Nephron progenitor cell (in vitro differentiated cells): ENCODE measurements around the gene EFNA5.
A peak's percentile ranks its signal among the peaks of the same experiment; 100 is the strongest.

ENCODE experiments used
- DNase-seq: peaks from one replicate; pipeline ENCODE4 v3.0.0; 2021
- H3K27ac Mint-ChIP-seq: 2 replicates; pipeline ENCODE4 v1.8.0; 2021; ENCODE audit warnings: mild to moderate bottlenecking, moderate library complexity, mixed read lengths
- H3K27me3 Mint-ChIP-seq: 2 replicates; pipeline ENCODE4 v1.8.0; 2021; ENCODE audit warnings: mild to moderate bottlenecking, low read depth, mixed read lengths; ENCODE audit not compliant: poor library complexity
- H3K36me3 Mint-ChIP-seq: 2 replicates; pipeline ENCODE4 v1.8.0; 2021; ENCODE audit warnings: low read depth, mixed read lengths
- H3K4me1 Mint-ChIP-seq: 2 replicates; pipeline ENCODE4 v1.8.0; 2021; ENCODE audit warnings: mixed read lengths
- H3K4me3 Mint-ChIP-seq: 2 replicates; pipeline ENCODE4 v1.8.0; 2021; ENCODE audit warnings: mild to moderate bottlenecking, moderate library complexity, mixed read lengths
- H3K9me3 Mint-ChIP-seq: 2 replicates; pipeline ENCODE4 v1.8.0; 2021; ENCODE audit warnings: mild to moderate bottlenecking, moderate library complexity, mixed read lengths
- TF ChIP-seq, protein P1 (sequence below): fragments of 200-600 bp; sonication (generic); IDR thresholded peaks from 2 replicates; pipeline ENCODE4 v1.5.0; 2021; ENCODE audit warnings: antibody characterized with exemption

The EFNA5 gene

DNA sequence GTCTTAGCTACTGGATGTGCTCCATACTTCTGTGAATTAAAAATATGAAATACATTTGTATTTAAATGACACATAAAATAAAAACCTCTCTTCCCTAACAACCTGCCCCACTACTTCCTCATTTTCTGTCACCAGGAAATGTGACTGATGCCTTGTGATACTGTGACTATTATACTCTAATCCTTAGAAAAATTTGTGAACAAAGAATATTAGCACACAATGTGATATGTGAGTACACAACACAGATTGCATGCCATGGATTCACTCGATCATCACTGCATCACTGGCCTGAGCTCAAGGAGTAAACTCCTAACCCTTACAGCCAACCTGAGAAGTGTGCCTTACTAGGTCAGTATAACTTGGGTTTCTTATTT is 281.0 kb downstream of the EFNA5 start:
- Mint-ChIP-seq H3K27me3 (no peaks in the 10 kb centered on the region), H3K4me1 (peaks cover 57% of the 10 kb centered on the region), H3K27ac (no peak overlapping the region), H3K4me3 (no peak overlapping the region), H3K9me3 (no peaks in the 10 kb centered on the region), H3K36me3 (peaks cover 18% of the 10 kb centered on the region)
- TF ChIP-seq, protein P1, sequence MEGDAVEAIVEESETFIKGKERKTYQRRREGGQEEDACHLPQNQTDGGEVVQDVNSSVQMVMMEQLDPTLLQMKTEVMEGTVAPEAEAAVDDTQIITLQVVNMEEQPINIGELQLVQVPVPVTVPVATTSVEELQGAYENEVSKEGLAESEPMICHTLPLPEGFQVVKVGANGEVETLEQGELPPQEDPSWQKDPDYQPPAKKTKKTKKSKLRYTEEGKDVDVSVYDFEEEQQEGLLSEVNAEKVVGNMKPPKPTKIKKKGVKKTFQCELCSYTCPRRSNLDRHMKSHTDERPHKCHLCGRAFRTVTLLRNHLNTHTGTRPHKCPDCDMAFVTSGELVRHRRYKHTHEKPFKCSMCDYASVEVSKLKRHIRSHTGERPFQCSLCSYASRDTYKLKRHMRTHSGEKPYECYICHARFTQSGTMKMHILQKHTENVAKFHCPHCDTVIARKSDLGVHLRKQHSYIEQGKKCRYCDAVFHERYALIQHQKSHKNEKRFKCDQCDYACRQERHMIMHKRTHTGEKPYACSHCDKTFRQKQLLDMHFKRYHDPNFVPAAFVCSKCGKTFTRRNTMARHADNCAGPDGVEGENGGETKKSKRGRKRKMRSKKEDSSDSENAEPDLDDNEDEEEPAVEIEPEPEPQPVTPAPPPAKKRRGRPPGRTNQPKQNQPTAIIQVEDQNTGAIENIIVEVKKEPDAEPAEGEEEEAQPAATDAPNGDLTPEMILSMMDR, result no peak
- no peak for DNase-seq

DNA sequence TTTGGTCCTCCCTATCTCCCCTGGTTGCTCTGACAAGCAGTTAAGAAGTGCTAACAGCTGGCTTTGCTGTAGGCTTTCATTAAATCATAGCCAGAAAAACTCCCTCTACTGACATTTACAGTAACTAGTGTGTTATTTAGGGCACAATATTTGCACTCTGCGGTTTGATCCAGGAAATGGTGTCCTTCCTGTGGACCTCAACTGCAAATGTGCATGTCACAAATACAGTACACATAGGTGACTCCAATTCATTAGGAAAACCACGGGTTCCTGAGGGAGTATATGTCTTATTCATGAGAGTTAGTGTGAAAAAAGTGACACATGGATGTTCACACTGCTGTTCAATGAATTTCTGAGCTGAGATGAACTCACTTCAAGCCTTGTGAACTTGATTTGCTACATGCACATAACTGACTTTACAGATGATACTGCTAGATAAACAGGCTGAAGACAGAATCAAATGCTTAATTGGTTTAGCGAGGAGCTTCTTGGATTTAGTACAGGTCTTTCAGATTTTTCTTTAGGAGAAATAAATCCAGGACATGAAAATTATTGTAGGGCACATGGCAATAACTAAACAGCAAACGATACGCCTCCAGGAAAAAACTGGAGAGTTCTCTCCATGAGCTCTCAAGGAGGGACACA is 281.5 kb downstream of the EFNA5 start:
- TF ChIP-seq, protein P1, result no peak
- Mint-ChIP-seq H3K27me3 (peaks cover 3% of the 10 kb centered on the region), H3K9me3 (no peaks in the 10 kb centered on the region), H3K4me3 (no peak overlapping the region), H3K27ac (no peak overlapping the region), H3K4me1 (peaks cover 53% of the 10 kb centered on the region), H3K36me3 (peaks cover 18% of the 10 kb centered on the region)
- DNase-seq, result no peak

DNA sequence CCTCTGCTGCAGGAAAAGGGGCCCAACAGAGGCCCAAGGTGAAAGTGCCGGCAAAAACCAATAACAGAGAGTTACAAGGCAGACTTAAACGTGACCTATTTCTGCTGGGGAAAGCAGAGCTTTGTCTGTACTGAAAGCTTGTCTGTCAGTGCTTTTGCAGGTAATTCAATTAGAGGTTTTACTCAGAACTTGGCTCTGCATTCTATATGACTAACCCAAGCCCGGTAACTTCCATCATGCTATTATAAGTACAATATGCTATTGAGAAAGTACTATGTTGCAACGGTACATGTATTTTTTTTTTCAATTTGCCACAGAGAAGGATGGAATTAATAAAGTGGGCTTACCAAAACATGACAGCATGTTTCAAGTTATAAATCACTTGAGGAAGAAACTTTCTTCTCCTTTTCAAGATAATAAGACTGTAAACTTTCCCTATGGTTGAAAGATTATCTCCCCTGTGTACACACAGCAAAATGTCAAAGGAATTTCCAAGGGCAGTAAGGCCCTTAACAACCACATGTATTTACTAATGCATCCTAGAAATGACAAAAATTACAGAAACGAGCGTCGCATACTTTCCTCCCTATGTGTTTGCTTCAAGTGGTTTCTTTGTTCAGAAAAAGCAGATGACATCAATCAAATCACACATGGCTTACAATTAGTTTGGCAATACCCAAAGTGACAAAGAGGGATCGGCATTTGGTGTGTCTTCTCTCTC is 282.4 kb downstream of the EFNA5 start:
- H3K4me3 Mint-ChIP-seq, result peak overlapping the region; percentile 10
- H3K27me3 Mint-ChIP-seq, result peaks cover 3% of the 10 kb centered on the region
- TF ChIP-seq, protein P1, result no peak
- DNase-seq, result no peak
- no peak overlapping the region for H3K27ac Mint-ChIP-seq
- H3K4me1 Mint-ChIP-seq, result peaks cover 48% of the 10 kb centered on the region
- H3K36me3 Mint-ChIP-seq, result peaks cover 24% of the 10 kb centered on the region
- H3K9me3 Mint-ChIP-seq, result no peaks in the 10 kb centered on the region

DNA sequence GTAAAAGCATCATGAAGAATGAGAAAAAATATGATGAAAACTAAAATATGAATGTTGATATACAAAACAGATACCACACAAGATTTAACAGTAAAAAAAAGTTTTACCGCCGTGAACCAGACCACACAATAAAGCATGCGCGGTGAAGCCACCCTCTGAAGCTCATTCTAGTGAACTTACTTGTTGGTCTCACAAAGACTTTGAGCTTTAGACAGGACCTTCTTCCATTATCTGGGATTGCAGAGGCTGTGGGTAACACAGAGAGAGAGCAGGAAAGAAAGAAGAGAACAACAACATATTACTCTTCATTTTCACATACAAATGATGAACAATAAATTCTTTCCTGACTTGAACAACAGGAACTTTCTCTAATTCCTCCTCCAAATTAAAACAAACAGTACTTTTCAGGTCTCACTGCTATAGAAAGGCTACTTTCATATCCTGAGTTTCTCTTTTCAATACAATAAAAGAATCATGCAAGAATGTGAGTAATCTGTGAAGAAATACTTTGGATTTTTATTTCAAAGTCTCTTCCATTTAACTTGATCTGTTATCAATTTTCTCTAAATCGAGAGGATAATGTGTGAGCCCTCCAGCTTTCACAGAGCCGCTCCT is 283.1 kb downstream of the EFNA5 start:
- Mint-ChIP-seq H3K27ac (no peak overlapping the region), H3K4me1 (peaks cover 48% of the 10 kb centered on the region), H3K36me3 (peaks cover 24% of the 10 kb centered on the region), H3K4me3 (peak overlapping the region; percentile 10), H3K9me3 (no peaks in the 10 kb centered on the region), H3K27me3 (peaks cover 3% of the 10 kb centered on the region)
- DNase-seq, result no peak
- TF ChIP-seq, protein P1, result no peak

DNA sequence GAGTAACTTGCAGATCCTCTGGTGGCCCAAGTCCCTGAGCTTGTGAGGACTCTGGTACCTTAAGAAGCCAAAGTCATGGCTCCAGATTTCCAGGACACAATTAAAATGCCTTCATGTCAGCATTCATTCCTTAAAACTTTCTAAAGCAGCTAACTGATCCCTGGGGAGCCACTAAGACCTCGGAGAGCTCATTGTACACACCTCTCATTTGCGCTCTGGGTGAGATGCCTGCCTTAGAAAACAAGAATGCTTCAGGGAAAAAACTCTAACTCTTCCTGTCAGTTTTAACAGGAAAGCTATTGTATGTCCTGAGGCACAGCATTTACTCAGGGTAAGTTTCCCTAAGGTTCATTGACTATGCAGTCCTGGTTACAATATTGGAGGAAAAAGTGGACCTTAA is 285.0 kb downstream of the EFNA5 start:
- TF ChIP-seq, protein P1, result no peak
- H3K4me3 Mint-ChIP-seq, result no peak overlapping the region
- peaks cover 3% of the 10 kb centered on the region for H3K27me3 Mint-ChIP-seq
- no peak overlapping the region for H3K27ac Mint-ChIP-seq
- peaks cover 17% of the 10 kb centered on the region for H3K36me3 Mint-ChIP-seq
- no peaks in the 10 kb centered on the region for H3K9me3 Mint-ChIP-seq
- peaks cover 48% of the 10 kb centered on the region for H3K4me1 Mint-ChIP-seq
- no peak for DNase-seq
